HG03378 (cell line): ENCODE results near the gene RNF215.
A peak's percentile ranks its signal among the peaks of the same experiment; 100 is the strongest.

Experiments used
- ATAC-seq: cut with Tn5 transposase; IDR thresholded peaks from one replicate; pipeline ENCODE4 v1.9.1; 2021; ENCODE audit warnings: mild to moderate bottlenecking, moderate library complexity; ENCODE audit not compliant: unreplicated experiment

The RNF215 gene

DNA sequence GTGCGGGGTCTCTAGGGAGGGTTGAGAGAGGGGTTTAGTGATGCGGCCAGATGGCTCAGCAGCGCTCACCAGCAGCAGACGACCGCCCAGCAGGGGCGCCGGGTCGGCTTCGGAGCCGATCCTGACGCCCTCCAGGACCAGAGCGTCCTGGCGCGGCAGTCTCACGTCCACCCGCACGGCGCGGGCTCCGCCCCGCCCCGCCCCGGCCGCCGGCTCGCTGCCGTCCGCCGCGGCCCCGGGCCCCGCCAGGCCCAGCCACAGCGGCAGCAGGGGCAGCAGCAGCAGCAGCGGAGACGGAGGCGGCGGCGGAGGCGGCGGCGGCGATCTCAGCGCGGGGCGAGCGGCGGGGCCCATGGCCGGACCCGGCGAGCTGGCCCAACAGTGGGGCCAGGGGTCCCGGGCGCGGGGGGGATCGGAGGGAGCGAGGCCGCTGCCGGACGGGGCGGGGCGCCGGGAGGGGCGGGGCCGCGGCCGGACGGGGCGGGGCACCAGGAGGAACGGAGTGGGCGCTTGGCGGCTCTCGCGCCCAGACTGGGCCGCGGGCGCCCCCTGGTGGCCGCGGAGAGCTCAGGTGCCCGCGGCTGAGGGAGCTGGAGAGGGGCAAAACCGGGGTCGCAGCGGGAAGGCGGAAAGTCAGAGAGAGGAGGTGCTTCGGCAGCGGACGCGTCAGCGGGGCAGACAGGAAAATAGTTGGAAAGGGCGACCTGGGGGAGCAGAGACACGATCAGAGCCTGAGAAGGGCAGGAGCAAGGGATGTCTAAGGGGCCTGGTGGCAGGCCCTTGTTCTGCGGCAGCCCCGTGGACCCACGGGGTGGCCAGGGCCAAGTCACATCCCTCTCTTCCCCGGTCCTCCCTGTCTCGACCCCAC is at the start of gene RNF215:
Gene RNF215, minus strand, starts transcription at position 452 of the 868 bp plus-strand sequence. Its CDS starts 98 bp downstream, at position 354.
- ATAC-seq: no peak

DNA sequence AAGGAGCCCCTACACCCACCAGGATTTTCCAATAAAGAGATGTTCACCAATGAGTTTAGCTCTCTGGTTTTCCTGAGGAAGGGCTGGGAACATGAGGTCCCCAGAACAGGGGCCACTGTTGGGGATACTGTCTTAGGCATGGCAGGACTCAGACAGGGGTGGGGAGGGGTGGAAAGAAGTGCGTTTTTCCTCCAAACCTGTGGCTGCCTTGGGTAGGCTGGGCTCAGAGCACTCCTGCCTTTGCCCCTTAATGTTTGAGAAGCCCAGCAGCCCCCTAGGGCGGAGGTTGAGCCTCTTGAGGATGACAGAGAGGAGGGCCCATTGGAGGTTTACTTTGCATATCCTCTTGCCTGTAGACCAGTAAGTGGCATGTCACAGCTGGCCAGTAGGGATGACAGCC is 49.0 kb upstream of the RNF215 start:
- no peak for ATAC-seq

DNA sequence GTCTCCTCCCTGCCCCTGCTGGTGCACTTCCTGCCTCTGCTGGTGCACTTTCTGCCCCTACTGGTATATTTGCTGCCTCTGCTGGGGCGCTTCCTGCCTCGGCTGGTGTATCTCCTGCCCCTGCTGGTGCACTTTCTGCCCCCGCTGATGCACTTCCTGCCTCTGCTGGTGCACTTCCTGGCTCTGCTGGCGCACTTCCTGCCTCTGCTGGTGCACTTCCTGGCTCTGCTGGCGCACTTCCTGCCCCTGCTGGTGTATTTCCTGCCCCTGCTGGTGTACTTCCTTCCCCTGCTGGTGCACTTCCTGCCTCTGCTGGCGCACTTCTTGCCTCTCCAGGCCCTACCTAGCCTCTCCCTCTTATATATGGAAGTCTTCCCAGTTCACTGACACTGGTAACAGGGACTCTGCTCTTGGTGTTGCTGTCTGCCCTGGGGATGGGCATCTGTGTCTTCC is 48.5 kb upstream of the RNF215 start:
- ATAC-seq: no peak

DNA sequence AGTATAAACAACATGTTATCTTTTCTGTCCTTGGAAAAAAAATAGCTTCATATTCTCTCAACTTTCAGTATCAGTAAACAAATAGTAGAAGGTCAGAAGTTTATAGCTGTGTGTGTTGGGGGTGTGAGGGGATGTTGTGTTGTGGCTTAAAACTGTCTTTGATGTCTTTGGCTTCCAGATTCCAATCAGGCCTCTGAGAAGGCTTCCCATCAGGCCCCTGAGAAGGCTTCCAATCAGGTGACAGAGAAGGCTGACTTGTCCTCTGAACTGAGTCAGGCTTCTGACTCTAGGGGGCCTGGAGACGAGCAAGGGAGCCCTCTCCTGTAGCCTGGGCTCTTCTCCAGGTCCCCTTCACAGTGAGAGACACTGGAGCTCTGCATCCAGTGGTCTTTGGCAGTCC is 47.6 kb upstream of the RNF215 start:
- no peak for ATAC-seq

DNA sequence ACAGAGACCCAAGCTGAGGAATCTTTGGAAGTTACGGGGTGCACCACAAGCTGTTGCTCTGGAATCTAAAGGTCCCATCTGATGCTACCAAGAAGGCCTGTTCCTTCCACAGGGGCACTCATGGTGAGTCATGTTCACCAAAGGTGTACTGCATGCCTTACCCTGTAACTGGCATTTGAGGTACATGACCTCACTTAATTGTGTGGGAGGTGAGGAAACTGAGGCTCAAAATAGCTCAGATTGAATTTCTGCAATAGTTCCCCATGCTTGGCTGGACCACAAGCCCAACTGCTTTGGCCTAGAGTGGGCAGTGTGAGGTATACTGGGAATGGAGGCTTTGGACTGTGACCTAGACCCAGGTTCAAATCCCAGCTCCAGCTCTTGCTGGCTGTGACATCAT is 46.6 kb upstream of the RNF215 start:
- no peak for ATAC-seq

DNA sequence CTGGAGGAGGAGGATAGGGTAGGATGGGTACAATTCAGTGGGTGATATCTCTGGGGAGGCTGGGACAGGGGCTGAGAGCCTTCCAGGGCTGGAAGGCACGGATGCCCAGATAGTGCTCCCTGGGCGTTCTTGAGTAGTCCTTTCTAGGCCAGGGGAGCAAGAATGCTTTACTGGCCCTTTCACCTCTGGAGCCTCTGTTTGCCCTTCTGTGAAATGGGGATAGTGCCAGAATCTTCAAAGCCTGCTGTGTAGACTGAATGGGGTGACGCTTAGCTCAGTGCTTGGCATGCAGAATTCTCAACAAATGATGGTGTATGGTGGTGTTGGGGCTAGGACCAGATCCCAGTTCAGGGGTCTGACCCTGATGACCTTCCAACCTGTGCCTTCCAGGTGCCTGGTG is 46.0 kb upstream of the RNF215 start:
- no peak for ATAC-seq

DNA sequence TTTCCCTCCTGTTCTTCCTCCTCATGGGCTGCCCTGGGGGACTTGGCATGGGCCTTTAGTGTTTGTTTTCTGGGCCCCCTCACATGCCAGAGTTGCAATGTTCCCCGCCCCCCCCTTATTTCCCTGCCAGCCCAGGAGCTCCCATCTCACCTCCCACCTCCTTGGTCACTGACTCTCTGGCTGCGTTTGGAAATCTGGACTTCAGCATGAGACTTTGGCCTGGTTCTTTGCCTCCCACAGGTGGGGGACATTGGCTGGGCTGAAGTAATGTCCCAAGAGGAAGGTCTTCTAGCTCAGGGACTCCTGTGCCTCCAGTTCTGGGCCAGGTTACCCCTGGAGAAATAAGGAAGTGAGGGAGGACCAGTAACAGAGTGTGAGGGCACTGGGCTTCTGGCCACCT is 45.3 kb upstream of the RNF215 start:
- no peak for ATAC-seq

DNA sequence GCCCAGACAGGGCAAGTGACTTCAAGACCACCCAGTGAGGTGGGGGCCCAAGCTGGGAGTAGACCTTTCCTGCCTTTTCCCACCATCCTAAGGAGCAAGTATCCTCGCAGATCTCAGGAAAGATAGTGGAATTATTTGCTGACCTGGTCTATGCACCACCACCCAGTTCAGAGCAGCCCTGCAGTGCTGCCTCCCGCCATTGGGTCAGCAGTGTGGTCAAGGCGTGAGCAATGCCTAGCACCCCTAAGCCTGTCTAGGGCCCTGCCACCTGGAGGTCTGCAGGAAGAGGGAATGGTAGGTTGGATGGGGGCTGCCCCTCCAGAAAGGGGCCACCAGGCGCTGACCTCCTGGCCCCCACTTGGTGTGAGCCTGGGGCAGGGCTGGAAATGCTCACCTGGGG is 44.9 kb upstream of the RNF215 start:
- ATAC-seq: no peak

DNA sequence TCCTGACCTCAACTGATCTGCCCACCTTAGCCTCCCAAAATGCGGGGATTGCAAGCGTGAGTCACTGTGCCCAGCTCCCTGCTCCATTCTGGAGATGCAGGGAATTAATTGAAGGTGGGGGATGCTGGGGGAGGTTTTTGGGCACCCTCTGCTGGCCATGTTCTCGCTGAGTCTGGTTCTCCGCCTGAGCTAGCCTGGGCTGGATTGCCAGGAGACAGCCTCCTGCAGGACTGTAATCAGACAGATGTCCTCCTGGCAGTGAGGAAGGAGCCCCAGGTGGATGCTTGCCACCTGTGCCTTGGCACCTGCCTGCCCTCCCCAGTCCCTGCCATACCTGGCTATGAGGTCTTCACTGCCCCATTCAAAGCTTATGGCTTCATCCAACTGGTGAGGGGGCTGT is 43.7 kb upstream of the RNF215 start:
- no peak for ATAC-seq

DNA sequence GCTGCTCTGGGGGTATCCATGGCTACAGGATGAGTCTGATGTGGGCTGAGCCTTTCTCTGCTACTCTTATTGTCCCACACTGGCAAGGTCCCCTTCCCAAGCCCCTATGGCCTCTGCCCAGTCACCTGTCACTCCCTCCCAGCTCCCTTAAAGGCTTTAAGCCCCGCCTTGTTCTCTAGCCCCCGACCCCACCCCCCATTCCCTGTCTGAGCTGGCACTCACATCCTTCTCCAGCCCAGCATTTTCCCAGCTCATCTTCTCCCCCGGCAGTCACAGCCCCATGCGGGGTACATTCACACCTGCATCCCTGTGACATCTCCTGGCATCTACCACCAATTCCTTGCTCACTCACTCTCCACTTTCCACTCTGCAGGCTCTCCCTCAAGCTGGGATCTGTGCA is 42.7 kb upstream of the RNF215 start:
- no peak for ATAC-seq

DNA sequence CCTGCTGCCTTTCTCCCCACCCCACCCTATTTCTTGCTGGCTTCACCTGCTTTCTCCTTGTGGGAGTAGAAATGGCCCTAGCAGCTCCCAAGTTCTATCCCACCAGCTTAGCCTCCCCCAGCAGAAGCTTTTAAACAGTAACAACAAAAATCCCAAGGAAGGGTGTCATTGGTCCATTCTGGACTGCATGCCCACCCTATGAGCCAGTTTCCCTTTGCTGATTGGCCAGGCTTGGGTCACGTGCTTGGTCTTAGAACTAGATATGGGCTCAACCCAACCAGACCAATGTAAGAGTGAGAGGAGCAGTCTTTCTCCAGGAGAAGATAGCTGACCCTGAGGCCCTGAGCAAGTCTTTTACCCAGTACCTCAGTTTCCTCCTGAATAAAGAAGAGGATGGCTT is 40.7 kb upstream of the RNF215 start:
- ATAC-seq: no peak

DNA sequence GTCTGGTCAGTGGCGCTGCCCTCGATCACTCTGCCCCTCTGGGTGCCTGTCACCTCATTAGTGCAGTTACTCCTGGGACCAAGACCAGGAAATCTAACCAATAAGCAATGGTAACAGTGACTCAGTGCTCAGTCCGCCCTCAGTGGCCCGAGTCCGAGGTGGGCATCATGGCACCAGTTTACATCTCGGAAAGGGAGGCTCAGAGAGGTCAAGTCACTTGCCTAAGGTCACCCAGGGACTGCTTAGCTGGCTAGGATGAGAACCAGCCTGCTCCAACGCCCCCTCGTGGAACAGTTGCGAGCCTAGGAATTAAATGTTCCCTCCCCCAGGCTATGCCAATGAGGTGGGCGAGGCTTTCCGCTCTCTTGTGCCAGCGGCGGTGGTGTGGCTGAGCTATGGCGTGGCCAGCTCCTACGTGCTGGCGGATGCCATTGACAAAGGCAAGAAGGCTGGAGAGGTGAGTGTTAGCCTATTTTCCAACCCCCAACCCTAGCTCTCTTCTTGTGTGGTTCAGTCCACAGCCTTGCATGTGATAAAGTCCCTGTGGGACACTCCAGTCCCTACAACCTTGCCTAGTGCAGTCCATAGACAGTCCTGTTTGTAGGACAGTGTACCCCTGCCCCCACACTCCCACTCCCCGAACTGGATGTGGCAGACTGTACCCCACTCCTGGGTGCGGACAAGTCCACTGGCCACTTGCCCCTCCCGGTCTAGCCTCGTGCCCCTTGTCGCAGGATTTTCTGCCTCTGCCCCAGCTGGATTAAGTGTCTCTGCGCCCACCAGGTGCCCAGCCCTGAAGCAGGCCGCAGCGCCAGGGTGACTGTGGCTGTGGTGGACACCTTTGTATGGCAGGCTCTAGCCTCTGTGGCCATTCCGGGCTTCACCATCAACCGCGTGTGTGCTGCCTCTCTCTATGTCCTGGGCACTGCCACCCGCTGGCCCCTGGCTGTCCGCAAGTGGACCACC is 39.5 kb upstream of the RNF215 start:
- ATAC-seq: no peak

DNA sequence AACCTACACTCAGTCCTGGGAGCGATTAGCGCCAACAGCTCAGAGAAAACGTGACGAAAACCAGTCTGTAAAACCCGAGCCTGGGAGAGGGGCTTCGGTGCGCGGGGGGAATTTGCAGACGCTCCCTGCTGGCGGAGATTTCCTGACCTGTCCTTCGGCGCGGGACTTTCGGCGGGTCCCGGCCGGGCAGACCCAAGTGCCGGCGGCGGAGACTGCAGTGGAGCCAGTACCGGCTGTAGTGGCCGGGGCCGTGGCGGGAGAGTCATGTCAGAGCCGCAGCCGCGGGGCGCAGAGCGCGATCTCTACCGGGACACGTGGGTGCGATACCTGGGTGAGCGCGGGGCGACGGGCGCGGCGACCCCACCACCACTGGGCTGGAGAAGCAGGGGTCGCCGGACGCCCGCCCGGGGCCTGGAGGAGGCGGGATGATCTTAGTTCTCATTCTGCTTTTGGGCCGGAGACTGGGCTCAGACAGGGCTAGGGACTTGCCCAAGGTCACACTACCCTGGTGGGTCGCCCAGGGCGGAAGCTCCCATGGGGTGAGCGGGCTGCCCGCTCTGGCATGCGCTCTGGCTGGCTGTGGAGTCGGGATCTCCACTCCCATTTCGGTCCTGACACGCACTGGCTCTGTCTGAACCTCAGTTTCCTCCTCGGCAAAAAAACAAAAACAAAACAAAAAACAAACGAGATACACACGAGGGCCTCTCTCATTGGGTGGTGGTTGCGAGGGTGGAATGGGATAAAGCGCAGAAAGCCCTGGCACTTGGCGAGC is 38.6 kb upstream of the RNF215 start, which contains the start of gene MTFP1:
Gene MTFP1, plus strand, starts transcription at position 153 of the 772 bp plus-strand sequence. Its CDS starts 112 bp downstream, at position 265.
- ATAC-seq: no peak

DNA sequence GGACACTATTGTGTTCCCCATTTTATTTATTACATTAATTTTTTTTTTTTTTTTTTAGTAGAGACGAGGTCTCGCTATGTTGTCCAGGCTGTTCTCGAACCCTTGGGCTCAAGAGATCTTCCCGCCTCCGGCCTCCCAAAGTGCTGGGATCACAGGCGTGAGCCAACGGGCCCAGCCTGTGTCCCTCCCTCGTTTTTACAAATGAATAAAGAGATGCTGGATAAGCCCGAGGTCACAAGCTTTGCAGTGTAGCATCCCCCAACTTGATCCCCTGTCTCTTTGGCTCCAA is 38.1 kb upstream of the RNF215 start:
- ATAC-seq: no peak

DNA sequence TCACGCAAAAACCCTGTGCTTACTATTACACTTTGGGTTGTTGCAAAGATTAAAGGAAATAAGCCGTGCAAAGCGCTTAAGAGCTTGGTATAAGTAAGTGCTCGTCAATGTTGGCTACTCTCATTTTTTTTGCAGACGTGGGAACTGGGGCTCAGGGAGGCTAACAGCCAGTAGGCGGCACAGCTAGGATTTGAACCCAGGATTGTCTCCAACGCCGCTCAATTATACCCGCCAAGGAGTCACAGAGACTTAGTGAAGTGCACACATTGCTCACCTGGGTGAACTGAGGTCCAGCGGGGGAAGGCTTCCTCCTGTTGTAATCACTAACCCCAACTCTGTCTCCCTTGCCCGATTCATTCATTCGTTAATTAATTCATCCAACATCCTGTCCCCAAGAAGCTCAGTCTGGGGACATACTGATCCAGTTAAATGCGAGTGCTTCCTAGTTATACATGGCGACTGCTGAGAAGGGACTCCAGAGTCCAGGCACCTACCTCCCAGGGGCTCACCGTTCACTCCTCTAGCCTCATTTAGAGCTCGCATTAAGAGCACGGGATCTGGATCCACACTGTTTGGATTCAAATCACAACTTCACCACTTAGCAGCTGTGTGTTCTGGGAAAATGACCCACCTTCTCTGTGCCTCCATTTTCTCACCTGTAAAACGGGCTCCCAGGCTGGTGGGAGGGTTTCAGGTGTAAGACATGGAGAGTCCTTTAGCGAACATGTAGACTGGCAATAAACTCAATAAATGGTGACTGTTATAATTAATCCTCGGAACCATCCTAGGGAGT is 37.5 kb upstream of the RNF215 start:
- no peak for ATAC-seq

DNA sequence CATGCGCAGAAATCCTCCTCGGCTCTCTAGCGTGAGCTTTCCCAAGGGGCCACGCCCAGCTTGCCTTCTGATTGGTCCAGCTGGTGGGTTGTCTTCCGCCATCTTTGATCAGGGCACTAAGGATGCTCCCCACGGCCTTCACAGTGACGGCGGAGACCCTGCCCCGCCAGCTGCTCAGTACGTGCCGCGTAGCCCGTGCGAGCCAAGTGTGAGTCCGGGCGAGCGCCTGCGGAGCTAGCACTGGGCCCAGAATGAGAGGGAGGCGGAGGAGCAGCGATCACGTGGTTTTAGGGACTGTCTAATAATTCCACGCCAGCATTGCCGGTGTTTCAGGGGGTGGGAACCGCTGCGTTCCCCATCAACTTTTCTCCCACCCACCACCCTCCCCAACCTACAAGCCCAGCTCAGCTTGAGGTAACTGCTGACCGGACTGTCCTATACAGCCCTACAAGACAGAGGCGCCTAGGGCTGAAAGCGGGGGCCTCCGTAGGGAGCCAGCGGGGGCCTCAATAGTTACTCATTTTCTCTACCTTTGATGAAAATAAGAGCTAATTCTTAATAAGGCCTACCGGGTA is 36.8 kb upstream of the RNF215 start:
- peak; percentile 78 for ATAC-seq

DNA sequence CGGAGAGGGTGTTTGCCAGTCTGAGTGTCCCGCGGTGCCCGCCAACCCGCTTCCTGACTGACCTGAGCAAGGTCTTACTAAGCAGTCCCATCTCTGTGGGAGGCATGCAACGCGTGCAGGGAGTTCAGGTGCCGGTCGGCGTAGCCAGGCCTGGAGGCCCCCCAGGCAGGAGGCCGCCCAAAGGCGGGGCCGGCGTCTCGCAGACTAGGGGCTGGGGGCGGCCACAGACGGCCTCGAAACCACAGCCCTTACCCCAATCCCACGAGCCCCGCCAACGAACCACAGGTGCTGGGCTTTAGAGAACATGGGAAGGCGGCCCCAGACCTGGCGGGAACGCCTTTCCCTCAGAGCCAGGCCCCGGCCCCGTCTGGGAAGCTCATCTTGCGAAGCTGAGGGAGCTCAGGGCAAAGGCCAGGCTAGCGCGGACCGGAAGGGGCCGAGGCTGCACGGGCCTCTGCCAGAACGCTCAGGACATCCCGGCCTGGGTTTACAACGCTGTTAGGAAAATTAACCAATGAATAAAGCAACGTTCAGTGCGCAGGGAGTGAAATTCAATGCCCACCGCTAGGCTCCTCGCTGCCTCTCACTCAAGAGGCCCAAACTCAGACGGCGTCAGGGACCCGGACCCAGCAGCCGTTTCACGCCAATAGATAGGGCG is 36.2 kb upstream of the RNF215 start:
- ATAC-seq: peak; percentile 21

DNA sequence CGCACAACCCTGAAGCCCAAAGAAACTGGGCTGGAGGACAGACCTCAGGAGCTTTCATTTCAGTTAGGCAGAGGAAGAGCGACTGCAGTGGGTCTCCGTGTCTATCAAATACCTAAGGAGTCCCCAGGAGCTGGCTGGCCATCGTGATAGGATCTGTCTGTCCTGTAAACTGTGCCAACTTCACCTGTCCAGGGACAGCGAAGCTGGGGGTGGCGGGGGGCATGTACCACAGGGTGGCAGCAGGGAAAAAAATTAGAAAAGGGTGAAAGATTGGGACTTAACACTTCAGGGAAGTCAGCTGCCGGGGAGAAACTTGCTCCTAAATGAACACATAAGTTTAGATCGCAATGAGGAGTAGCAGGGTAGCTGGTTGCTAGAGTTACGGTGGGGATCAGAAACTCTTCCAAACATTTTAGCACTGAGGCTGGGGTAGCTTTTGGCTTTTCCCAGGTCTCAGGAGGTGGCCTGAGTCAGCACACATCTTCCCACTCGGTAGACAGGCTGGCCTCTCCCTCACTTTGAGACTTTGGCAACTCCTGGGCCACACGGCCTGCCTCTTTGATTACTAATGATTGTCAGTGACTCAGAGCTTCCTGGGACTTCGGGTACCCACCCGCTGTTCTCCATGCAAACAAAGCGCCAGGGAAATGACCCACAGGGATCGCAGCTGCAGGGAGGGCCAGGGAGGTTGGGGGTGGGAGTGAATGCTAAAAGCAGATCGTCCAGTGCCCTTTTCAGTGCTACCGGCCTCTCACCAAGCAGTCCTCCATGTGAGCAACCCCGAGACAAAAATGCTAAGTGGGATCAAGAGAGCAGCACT is 35.5 kb upstream of the RNF215 start:
- ATAC-seq: no peak
